Measurements from ENCODE around the gene MTFR1L.
"Not testable (repeated sequence)": the region's sequence is repeated elsewhere in the genome, so short reads cannot be mapped to it uniquely, and the experiment has no call there.

MTFR1L gene

GRCh38 chr1:25829046-25829445 lies 9.3 kb downstream of the MTFR1L start:
- no peak for DNase-seq

- DNase-seq: no peak
Measured at GRCh38 chr1:25831569-25832196, 11.9 kb downstream of the MTFR1L start.

GRCh38 chr1:25832336-25833037 lies 12.7 kb downstream of the MTFR1L start:
- DNase-seq: no peak

GRCh38 chr1:25833158-25833557 lies 13.4 kb downstream of the MTFR1L start:
- DNase-seq: no peak

- no peak for DNase-seq
Measured at GRCh38 chr1:25834894-25835293, 15.1 kb downstream of the MTFR1L start.

- no peak for DNase-seq
Measured at GRCh38 chr1:25836695-25837094, 16.9 kb downstream of the MTFR1L start.

GRCh38 chr1:25837262-25837875 lies 17.6 kb downstream of the MTFR1L start:
- DNase-seq: no peak

- DNase-seq: not testable (repeated sequence)
Measured at GRCh38 chr1:25839808-25840207, 20.1 kb downstream of the MTFR1L start.

GRCh38 chr1:25843483-25843882 lies 23.7 kb downstream of the MTFR1L start:
- DNase-seq: no peak

- no peak for DNase-seq
Measured at GRCh38 chr1:25844536-25845337, 25.0 kb downstream of the MTFR1L start.

- DNase-seq: no peak
Measured at GRCh38 chr1:25845664-25846063, 25.9 kb downstream of the MTFR1L start.

- no peak for DNase-seq
Measured at GRCh38 chr1:25847929-25848328, 28.2 kb downstream of the MTFR1L start.

- DNase-seq: no peak
Measured at GRCh38 chr1:25848531-25848930, 28.8 kb downstream of the MTFR1L start.

GRCh38 chr1:25854554-25854953 lies 34.8 kb downstream of the MTFR1L start:
- no peak for DNase-seq

- DNase-seq: no peak
Measured at GRCh38 chr1:25856856-25857255, 37.1 kb downstream of the MTFR1L start.

GRCh38 chr1:25858494-25858893 lies 38.7 kb downstream of the MTFR1L start:
- no peak for DNase-seq

GRCh38 chr1:25858906-25859789 lies 39.4 kb downstream of the MTFR1L start, which contains the start of gene AUNIP:
Gene AUNIP (minus strand): TSS chr1:25859457. CDS start chr1:25859357, 100 bp downstream.
- peak; percentile 91 for DNase-seq

GRCh38 chr1:25861316-25862286 lies 41.8 kb downstream of the MTFR1L start:
- DNase-seq: no peak

GRCh38 chr1:25862785-25863485 lies 43.2 kb downstream of the MTFR1L start:
- DNase-seq: no peak

Data from right forelimb (tissue), 1 donor.